Stomach (tissue), 9 donors: ENCODE data around the gene HINT3. TPM values are rescaled to one million over a fixed set of nuclear protein-coding genes. Genes with fewer than 3 reads are reported as not detected.
"Not testable (repeated sequence)": the region's sequence is repeated elsewhere in the genome, so short reads cannot be mapped to it uniquely, and the experiment has no call there.

Source experiments
- DNase-seq, 2 donors: peaks; one replicate each; pipeline versions ENCODE4 v3.0.0 to v3.0.0-alpha.2; 2013 to 2019
- H3K27ac ChIP-seq, 5 donors: fragments of 200-600 bp in 4 of 5; sonication (generic) in 4 of 5; one replicate each; pipeline ENCODE4 v1.5.1; 2013 to 2019; ENCODE audit warnings: mild to moderate bottlenecking in 1 of 5, moderate library complexity in 1 of 5
- H3K27me3 ChIP-seq, 3 donors: fragments of 200-600 bp; sonication (generic); one replicate each; pipeline ENCODE4 v1.5.1; 2017 to 2019; ENCODE audit warnings: mixed run types in 1 of 3
- H3K36me3 ChIP-seq, 4 donors: fragments of 200-600 bp; sonication (generic); 1 replicate in 3 of 4; 2 replicates in 1 of 4; pipeline ENCODE4 v1.5.1; 2016 to 2019
- H3K4me1 ChIP-seq, 4 donors: fragments of 200-600 bp; sonication (generic); one replicate each; pipeline ENCODE4 v1.5.1; 2016 to 2019
- H3K4me3 ChIP-seq, 4 donors: fragments of 200-600 bp; sonication (generic) in 3 of 4; one replicate each; pipeline ENCODE4 v1.5.1; 2016 to 2019; ENCODE audit warnings: mild to moderate bottlenecking in 1 of 4
- H3K9me3 ChIP-seq, 4 donors: fragments of 200-600 bp; sonication (generic); one replicate each; pipeline ENCODE4 v1.5.1; 2016 to 2019
- CTCF ChIP-seq, 7 experiments: fragments of 450-650 bp in 4 of 7; fragments of 200-600 bp in 3 of 7; sonication (generic) in 3 of 7; IDR thresholded peaks; one replicate each; pipeline ENCODE4 v1.5.1; 2016 to 2019; ENCODE audit warnings: antibody characterized with exemption in 7 of 7, control low read depth in 2 of 7, mild to moderate bottlenecking in 1 of 7
- EP300 ChIP-seq: sonication (generic); formaldehyde crosslinking; IDR thresholded peaks from one replicate; pipeline ENCODE4 v1.6.1; 2017; ENCODE audit warnings: antibody characterized with exemption
- POLR2A ChIP-seq, 4 donors: fragments of 450-650 bp; IDR thresholded peaks; one replicate each; pipeline ENCODE4 v1.6.1; 2016; ENCODE audit warnings: antibody characterized with exemption in 4 of 4, control low read depth in 2 of 4, mild to moderate bottlenecking in 1 of 4, moderate library complexity in 1 of 4
- POLR2AphosphoS5 ChIP-seq, 3 donors: sonication (generic); formaldehyde crosslinking; IDR thresholded peaks; one replicate each; pipeline ENCODE4 v1.6.1; 2016; ENCODE audit warnings: antibody characterized with exemption in 3 of 3
- WGBS, 5 donors: extraction: QIAGEN DNeasy Blood & Tissue Kit in 3 of 5; methylation state at CpG; one replicate each; pipeline versions ENCODE4 v1.1.5 to v1.1.7; 2013 to 2018; 5-methylcytosine and 5-hydroxymethylcytosine counted together
- intact Hi-C: fragments of 100-400 bp; cut with DNase I; formaldehyde crosslinking; loops from one replicate; pipeline ENCODE4 v1.15.1; 2023; ENCODE audit warnings: low total_unique reads
- polyA plus RNA-seq, 3 donors: library from polyadenylated mRNA; stranded (reverse); fragments of 200-250 nt; gene quantifications; one replicate each; pipeline ENCODE4 v1.2.3, GENCODE V29; 2013
- total RNA-seq, 5 donors: library from RNA; depleted of rRNA; stranded (reverse); fragments of >200 nt; gene quantifications; one replicate each; pipeline versions ENCODE4 v1.1.0 to v1.2.3, GENCODE V29; 2014 to 2016
- donor health status: healthy with polysubstance abuse.
- donor health status: Bipolar disorder and iron deficiency.
- donor health status: healthy.

The HINT3 gene
- total and polyA plus RNA-seq, 8 donors, result 9.3 to 36.0 (median 21.0) TPM

- 74 to 89% (median 83%) methylated on average over 2 of the region's 2 CpGs for WGBS, 5 donors
- intact Hi-C loops, result no loop called here
- no peak for TF ChIP-seq POLR2AphosphoS5 (IDR thresholded peaks at IDR 0.05)
- TF ChIP-seq EP300, result no peak
- no peak for TF ChIP-seq CTCF (IDR thresholded peaks at IDR 0.05)
- TF ChIP-seq POLR2A (IDR thresholded peaks at IDR 0.05), result no peak
Observed at GRCh38 chr6:125968493-125968892, 11.9 kb downstream of the HINT3 start.

GRCh38 chr6:125970760-125971159, 14.2 kb downstream of the HINT3 start:
- intact Hi-C loops, result loop anchor here (10.0 kb wide), 1 partner anchor 186 kb away; no protein-coding TSS in a partner anchor
- TF ChIP-seq POLR2A (IDR thresholded peaks at IDR 0.05) (no peak), CTCF (IDR thresholded peaks at IDR 0.05) (no peak), EP300 (no peak), POLR2AphosphoS5 (IDR thresholded peaks at IDR 0.05) (no peak)
- Histone ChIP-seq H3K9me3 (no peaks in the 10 kb centered on the region), H3K4me1 (peaks cover 0 to 9% (median 3%) of the 10 kb centered on the region in 4 donors), H3K27ac (no peak overlapping the region), H3K27me3 (no peaks in the 10 kb centered on the region), H3K36me3 (peaks cover 7 to 45% (median 34%) of the 10 kb centered on the region in 4 donors), H3K4me3 (no peak overlapping the region)
- WGBS, 5 donors, result 0 to 55% (median 2%) methylated on average over 2 of the region's 2 CpGs
- peak in 1 of 2 donors; percentile 36 for DNase-seq

More at GRCh38 chr6:125968493-125968892, 11.9 kb downstream of the HINT3 start:
- H3K27ac ChIP-seq, result no peak overlapping the region
- no peak for DNase-seq
- peaks cover 0 to 9% (median 0%) of the 10 kb centered on the region in 4 donors for H3K4me1 ChIP-seq
- no peaks in the 10 kb centered on the region for H3K9me3 ChIP-seq
- no peak overlapping the region for H3K4me3 ChIP-seq
- H3K36me3 ChIP-seq, result peaks cover 0 to 30% (median 22%) of the 10 kb centered on the region in 4 donors
- no peaks in the 10 kb centered on the region for H3K27me3 ChIP-seq

- WGBS, 5 donors, result 95 to 100% (median 97%) methylated on average over 1 of the region's 1 CpG
- intact Hi-C loops, result loop anchor here (10.0 kb wide), 1 partner anchor 188 kb away; no protein-coding TSS in a partner anchor
- H3K27me3 ChIP-seq, DNase-seq, H3K4me1 ChIP-seq, H3K9me3 ChIP-seq, H3K27ac ChIP-seq, H3K4me3 ChIP-seq: not testable (repeated sequence)
- peaks cover 7 to 49% (median 40%) of the 10 kb centered on the region in 4 donors for H3K36me3 ChIP-seq
Observed at GRCh38 chr6:125972478-125972877, 15.9 kb downstream of the HINT3 start.

- WGBS, 5 donors, result 26 to 33% (median 31%) methylated on average over 5 of the region's 5 CpGs
- peak in 4 of 7 experiments; percentile 22 to 56 (median 50) for TF ChIP-seq CTCF (IDR thresholded peaks at IDR 0.05)
- no peak for TF ChIP-seq POLR2AphosphoS5 (IDR thresholded peaks at IDR 0.05)
Observed at GRCh38 chr6:125974214-125974866, 17.8 kb downstream of the HINT3 start.

GRCh38 chr6:125979101-125979500, 22.5 kb downstream of the HINT3 start:
- Histone ChIP-seq H3K9me3 (no peaks in the 10 kb centered on the region), H3K27ac (no peak overlapping the region), H3K4me1 (peaks cover 0 to 4% (median 0%) of the 10 kb centered on the region in 4 donors), H3K36me3 (peaks cover 7 to 55% (median 38%) of the 10 kb centered on the region in 4 donors), H3K27me3 (no peaks in the 10 kb centered on the region), H3K4me3 (no peak overlapping the region)
- intact Hi-C loops, result loop anchor here (10.0 kb wide), 1 partner anchor 194 kb away; no protein-coding TSS in a partner anchor
- no peak for DNase-seq
- WGBS, 5 donors, result 63 to 81% (median 77%) methylated on average over 3 of the region's 3 CpGs
- no peak for TF ChIP-seq CTCF (IDR thresholded peaks at IDR 0.05)
- no peak for TF ChIP-seq POLR2AphosphoS5 (IDR thresholded peaks at IDR 0.05)
- TF ChIP-seq EP300, result no peak
- no peak for TF ChIP-seq POLR2A (IDR thresholded peaks at IDR 0.05)

More at GRCh38 chr6:125974214-125974866, 17.8 kb downstream of the HINT3 start:
- peak in 1 of 2 donors; percentile 74 for DNase-seq
- no peak overlapping the region for H3K4me3 ChIP-seq
- no peak overlapping the region for H3K27ac ChIP-seq
- no peaks in the 10 kb centered on the region for H3K27me3 ChIP-seq
- H3K36me3 ChIP-seq, result peaks cover 7 to 42% (median 35%) of the 10 kb centered on the region in 4 donors
- H3K4me1 ChIP-seq, result peaks cover 0 to 9% (median 3%) of the 10 kb centered on the region in 4 donors
- no peaks in the 10 kb centered on the region for H3K9me3 ChIP-seq
- intact Hi-C loops, result loop anchor here (10.0 kb wide), 1 partner anchor 190 kb away; no protein-coding TSS in a partner anchor
